Prostate gland (tissue), 2 donors: ENCODE results near the gene KDM4B. TPM values are rescaled to one million over a fixed set of nuclear protein-coding genes. Genes with fewer than 3 reads are reported as not detected.

ENCODE experiments used
- DNase-seq: peaks from one replicate; pipeline ENCODE4 v3.0.0-alpha.2; 2019; ENCODE audit warnings: low spot score
- H3K27ac ChIP-seq, 2 donors: fragments of 200-600 bp; sonication (generic); 2 replicates each; pipeline ENCODE4 v1.5.1; 2017 to 2019
- H3K27me3 ChIP-seq: fragments of 200-600 bp; sonication (generic); replicated peaks from 2 replicates; pipeline ENCODE4 v1.5.1; 2019; ENCODE audit not compliant: insufficient read depth
- H3K36me3 ChIP-seq, 2 donors: fragments of 200-600 bp; sonication (generic); 1 replicate in 1 of 2; 2 replicates in 1 of 2; pipeline versions ENCODE4 v1.5.1 to v1.8.1; 2017 to 2019
- H3K4me1 ChIP-seq: fragments of 200-600 bp; sonication (generic); replicated peaks from 2 replicates; pipeline ENCODE4 v1.5.1; 2019
- H3K4me3 ChIP-seq, 2 donors: fragments of 200-600 bp; sonication (generic); 2 replicates each; pipeline ENCODE4 v1.5.1; 2017 to 2019
- H3K9me3 ChIP-seq: fragments of 200-600 bp; sonication (generic); 2 replicates; pipeline ENCODE4 v1.5.1; 2017
- POLR2A ChIP-seq: fragments of 450-650 bp; IDR thresholded peaks from one replicate; pipeline ENCODE4 v1.6.1; 2016; ENCODE audit warnings: antibody characterized with exemption, mild to moderate bottlenecking
- POLR2AphosphoS5 ChIP-seq: sonication (generic); formaldehyde crosslinking; IDR thresholded peaks from one replicate; pipeline ENCODE4 v1.6.1; 2017; ENCODE audit warnings: antibody characterized with exemption
- WGBS: methylation state at CpG from one replicate; pipeline ENCODE4 v1.1.5; 2018; 5-methylcytosine and 5-hydroxymethylcytosine counted together
- intact Hi-C: fragments of 100-400 bp; cut with DNase I; formaldehyde crosslinking; loops from one replicate; pipeline ENCODE4 v1.14.2; 2022
- total RNA-seq, 2 donors: library from RNA; depleted of rRNA; stranded (reverse); fragments of >200 nt; gene quantifications; one replicate each; pipeline ENCODE4 v1.1.0, GENCODE V29; 2016
- TF ChIP-seq, protein P1 (sequence below), 4 experiments: fragments of 200-600 bp in 2 of 4; fragments of 450-650 bp in 2 of 4; sonication (generic) in 2 of 4; IDR thresholded peaks; 1 replicate in 3 of 4; 2 replicates in 1 of 4; pipeline ENCODE4 v1.5.1; 2016 to 2019; ENCODE audit warnings: antibody characterized with exemption in 4 of 4, mild to moderate bottlenecking in 2 of 4, moderate library complexity in 2 of 4

KDM4B gene
- total RNA-seq, 2 donors from 2014 or later, result 74.6 to 136 TPM

DNA sequence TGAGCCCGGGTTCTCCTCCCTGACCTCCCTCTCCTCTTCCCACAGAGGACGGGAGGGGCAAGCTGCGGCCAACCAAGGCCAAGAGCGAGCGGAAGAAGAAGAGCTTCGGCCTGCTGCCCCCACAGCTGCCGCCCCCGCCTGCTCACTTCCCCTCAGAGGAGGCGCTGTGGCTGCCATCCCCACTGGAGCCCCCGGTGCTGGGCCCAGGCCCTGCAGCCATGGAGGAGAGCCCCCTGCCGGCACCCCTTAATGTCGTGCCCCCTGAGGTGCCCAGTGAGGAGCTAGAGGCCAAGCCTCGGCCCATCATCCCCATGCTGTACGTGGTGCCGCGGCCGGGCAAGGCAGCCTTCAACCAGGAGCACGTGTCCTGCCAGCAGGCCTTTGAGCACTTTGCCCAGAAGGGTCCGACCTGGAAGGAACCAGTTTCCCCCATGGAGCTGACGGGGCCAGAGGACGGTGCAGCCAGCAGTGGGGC is 162.2 kb downstream of the KDM4B start:
- Histone ChIP-seq H3K36me3 (peaks cover 4 to 23% of the 10 kb centered on the region in 2 donors), H3K4me3 (no peak overlapping the region), H3K27ac (peak overlapping the region in 1 of 2 donors; percentile 66), H3K9me3 (no peaks in the 10 kb centered on the region), H3K4me1 (peaks cover 9% of the 10 kb centered on the region), H3K27me3 (no peaks in the 10 kb centered on the region)
- no peak for TF ChIP-seq POLR2AphosphoS5
- TF ChIP-seq POLR2A, result no peak
- TF ChIP-seq, protein P1, sequence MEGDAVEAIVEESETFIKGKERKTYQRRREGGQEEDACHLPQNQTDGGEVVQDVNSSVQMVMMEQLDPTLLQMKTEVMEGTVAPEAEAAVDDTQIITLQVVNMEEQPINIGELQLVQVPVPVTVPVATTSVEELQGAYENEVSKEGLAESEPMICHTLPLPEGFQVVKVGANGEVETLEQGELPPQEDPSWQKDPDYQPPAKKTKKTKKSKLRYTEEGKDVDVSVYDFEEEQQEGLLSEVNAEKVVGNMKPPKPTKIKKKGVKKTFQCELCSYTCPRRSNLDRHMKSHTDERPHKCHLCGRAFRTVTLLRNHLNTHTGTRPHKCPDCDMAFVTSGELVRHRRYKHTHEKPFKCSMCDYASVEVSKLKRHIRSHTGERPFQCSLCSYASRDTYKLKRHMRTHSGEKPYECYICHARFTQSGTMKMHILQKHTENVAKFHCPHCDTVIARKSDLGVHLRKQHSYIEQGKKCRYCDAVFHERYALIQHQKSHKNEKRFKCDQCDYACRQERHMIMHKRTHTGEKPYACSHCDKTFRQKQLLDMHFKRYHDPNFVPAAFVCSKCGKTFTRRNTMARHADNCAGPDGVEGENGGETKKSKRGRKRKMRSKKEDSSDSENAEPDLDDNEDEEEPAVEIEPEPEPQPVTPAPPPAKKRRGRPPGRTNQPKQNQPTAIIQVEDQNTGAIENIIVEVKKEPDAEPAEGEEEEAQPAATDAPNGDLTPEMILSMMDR (IDR thresholded peaks at IDR 0.05), result no peak
- intact Hi-C loops, result loop anchor here (5.0 kb wide), 1 partner anchor 79 kb away; no protein-coding TSS in a partner anchor
- 93% methylated on average over 9 of the region's 21 CpGs for WGBS
- no peak for DNase-seq

DNA sequence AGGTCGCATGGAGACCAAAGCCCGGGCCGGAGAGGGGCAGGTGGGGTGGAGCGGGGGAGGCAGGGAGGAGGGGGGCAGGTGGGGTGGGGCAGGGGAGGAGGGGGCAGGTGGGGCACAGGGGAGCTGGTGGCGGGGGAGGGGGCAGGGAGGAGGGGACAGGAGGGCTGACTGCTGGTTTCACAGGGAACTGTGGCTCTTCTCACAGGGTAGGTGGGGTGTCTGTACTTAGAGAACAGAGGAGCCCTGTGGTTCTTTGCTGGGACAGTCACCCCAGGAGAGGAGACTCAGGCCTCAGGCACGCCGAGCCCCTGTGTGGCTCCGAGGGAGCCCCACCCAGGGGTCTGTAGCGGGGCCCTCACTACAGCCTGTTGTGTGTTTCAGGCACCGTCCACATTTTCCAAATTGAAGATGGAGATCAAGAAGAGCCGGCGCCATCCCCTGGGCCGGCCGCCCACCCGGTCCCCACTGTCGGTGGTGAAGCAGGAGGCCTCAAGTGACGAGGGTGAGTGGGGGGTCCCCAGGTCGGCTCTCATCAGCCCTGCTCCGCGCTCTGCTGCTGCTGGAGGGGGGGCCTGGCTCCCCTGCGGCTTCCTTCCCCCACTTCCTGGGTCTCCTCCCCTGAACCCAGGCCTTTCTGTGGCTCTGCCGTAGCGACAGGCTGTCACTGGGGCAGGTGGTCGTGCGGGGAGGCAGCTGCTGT is 162.7 kb downstream of the KDM4B start:
- H3K4me3 ChIP-seq, result no peak overlapping the region
- intact Hi-C loops, result loop anchor here (5.0 kb wide), 1 partner anchor 79 kb away; no protein-coding TSS in a partner anchor
- no peaks in the 10 kb centered on the region for H3K9me3 ChIP-seq
- H3K36me3 ChIP-seq, result peaks cover 4 to 29% of the 10 kb centered on the region in 2 donors
- no peaks in the 10 kb centered on the region for H3K27me3 ChIP-seq
- H3K4me1 ChIP-seq, result peaks cover 9% of the 10 kb centered on the region
- DNase-seq, result no peak
- TF ChIP-seq, protein P1 (IDR thresholded peaks at IDR 0.05), result no peak
- no peak for TF ChIP-seq POLR2AphosphoS5
- no peak for TF ChIP-seq POLR2A
- 45% methylated on average over 14 of the region's 25 CpGs for WGBS
- peak overlapping the region; percentile 46 to 66 for H3K27ac ChIP-seq

DNA sequence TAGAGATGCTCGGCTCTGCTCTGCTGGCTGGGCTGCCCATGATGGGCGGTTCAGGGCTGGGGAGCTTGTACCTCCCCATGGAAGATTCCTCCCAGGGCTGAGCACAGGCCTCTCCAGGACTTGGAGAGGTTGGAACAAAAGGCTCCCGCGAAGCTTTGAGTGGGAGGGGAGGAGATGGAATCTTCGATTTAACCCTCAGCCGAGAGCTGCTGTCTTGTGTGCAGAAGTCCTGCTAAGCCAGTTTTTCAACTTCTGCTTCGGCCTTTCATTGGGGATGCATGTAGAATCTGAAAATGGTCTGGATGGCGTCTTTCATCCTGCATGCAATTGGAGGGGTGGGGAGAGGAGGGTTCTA is 163.3 kb downstream of the KDM4B start:
- H3K4me3 ChIP-seq, result no peak overlapping the region
- H3K36me3 ChIP-seq, result peaks cover 4 to 33% of the 10 kb centered on the region in 2 donors
- H3K27me3 ChIP-seq, result no peaks in the 10 kb centered on the region
- no peaks in the 10 kb centered on the region for H3K9me3 ChIP-seq
- peak; percentile 69 for DNase-seq
- peak overlapping the region; percentile 46 to 66 for H3K27ac ChIP-seq
- H3K4me1 ChIP-seq, result peaks cover 9% of the 10 kb centered on the region
- intact Hi-C loops, result loop anchor here (5.0 kb wide), 1 partner anchor 80 kb away; no protein-coding TSS in a partner anchor
- TF ChIP-seq POLR2AphosphoS5 (peak; percentile 79), POLR2A (no peak)
- TF ChIP-seq, protein P1 (IDR thresholded peaks at IDR 0.05), result no peak
- WGBS, result 25% methylated on average over 8 of the region's 8 CpGs

DNA sequence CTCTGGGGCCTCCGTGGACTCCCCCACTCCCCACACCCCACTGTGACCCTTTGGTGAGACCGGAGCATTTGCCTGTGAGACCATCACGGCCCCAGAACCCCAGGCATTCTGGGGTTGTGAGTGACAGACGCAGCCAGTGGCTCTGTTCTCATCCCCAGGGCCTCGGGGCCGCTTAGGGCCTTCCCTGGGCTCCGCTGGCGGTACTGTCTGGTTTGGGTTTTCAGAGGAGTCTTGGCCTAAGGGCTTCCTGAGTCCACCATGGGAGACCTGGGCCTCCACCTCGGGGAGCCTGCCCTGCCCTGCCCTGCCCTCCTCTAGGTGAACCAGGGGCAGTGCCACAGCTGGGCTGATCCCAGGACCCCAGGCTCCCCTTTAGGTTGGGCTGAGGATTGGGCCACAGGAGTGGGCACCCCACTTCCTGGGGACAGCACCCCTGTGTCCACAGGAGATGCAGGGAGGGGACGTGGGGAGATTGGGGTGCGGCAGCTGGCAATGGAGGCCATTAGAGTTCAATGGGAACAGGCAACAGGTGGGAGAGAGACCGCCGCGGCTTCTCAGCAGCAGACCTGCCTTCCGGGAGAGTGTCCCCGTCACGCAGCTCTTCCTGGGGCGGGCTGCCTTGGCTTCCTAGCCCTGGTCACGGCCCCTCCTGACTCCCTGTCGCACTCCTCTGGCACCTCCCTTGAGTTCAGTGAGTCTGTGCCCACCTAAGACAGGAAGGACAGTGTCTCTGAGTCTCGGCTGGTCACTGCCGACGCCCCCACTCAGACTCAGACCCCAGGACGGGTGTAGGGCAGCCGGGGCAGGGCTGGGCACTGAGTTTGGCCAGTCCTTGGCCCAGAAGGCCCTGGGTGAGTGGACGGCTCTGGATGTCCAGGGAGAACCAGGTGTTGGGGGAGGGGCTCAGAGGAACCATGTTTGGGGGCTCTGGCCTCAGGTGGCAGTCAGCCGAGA is 164.1 kb downstream of the KDM4B start:
- H3K4me1 ChIP-seq, result peaks cover 9% of the 10 kb centered on the region
- TF ChIP-seq POLR2A (no peak), POLR2AphosphoS5 (no peak)
- TF ChIP-seq, protein P1 (IDR thresholded peaks at IDR 0.05), result no peak
- H3K4me3 ChIP-seq, result no peak overlapping the region
- intact Hi-C loops, result loop anchor here (5.0 kb wide), 1 partner anchor 81 kb away; no protein-coding TSS in a partner anchor
- no peaks in the 10 kb centered on the region for H3K9me3 ChIP-seq
- H3K27ac ChIP-seq, result no peak overlapping the region
- 87% methylated on average over 23 of the region's 27 CpGs for WGBS
- DNase-seq, result no peak
- no peaks in the 10 kb centered on the region for H3K27me3 ChIP-seq
- peaks cover 12 to 41% of the 10 kb centered on the region in 2 donors for H3K36me3 ChIP-seq
